Loucy (cell line): ENCODE results near the gene SGO1.

Experiments used
- H2AFZ ChIP-seq: fragments of 200-600 bp; sonication (generic); 2 replicates; pipeline ENCODE4 v1.6.0; 2016; ENCODE audit warnings: antibody characterized with exemption, mild to moderate bottlenecking, low read length, moderate library complexity
- H3F3A ChIP-seq: fragments of 200-600 bp; 2 replicates; pipeline ENCODE4 v1.6.0; 2016; ENCODE audit warnings: antibody characterized with exemption, low read depth, mild to moderate bottlenecking
- H3K27me3 ChIP-seq: fragments of 200-600 bp; sonication (generic); 2 replicates; pipeline ENCODE4 v1.6.1; 2014; ENCODE audit warnings: low read length, mild to moderate bottlenecking; ENCODE audit not compliant: insufficient read depth, poor library complexity, severe bottlenecking
- H3K36me3 ChIP-seq: fragments of 200-600 bp; sonication (generic); 2 replicates; pipeline ENCODE4 v1.6.1; 2016; ENCODE audit warnings: low read length; ENCODE audit not compliant: insufficient read depth
- H3K4me1 ChIP-seq: fragments of 200-600 bp; sonication (generic); 2 replicates; pipeline ENCODE4 v1.5.1; 2014; ENCODE audit warnings: low read length, mild to moderate bottlenecking; ENCODE audit not compliant: insufficient read depth, poor library complexity, severe bottlenecking
- H3K4me2 ChIP-seq: fragments of 200-600 bp; sonication (generic); 2 replicates; pipeline ENCODE4 v1.6.0; 2014; ENCODE audit warnings: antibody characterized with exemption, low read length, low read depth, mild to moderate bottlenecking; ENCODE audit not compliant: poor library complexity, severe bottlenecking
- H3K4me3 ChIP-seq: fragments of 200-600 bp; sonication (generic); 2 replicates; pipeline ENCODE4 v1.5.1; 2014; ENCODE audit warnings: low read length, mild to moderate bottlenecking, mixed read lengths; ENCODE audit not compliant: poor library complexity, severe bottlenecking
- H3K79me2 ChIP-seq: fragments of 200-600 bp; sonication (generic); 2 replicates; pipeline ENCODE4 v1.6.1; 2014; ENCODE audit warnings: low read length; ENCODE audit not compliant: insufficient read depth
- H3K9ac ChIP-seq: fragments of 200-600 bp; sonication (generic); 2 replicates; pipeline ENCODE4 v1.6.0; 2014; ENCODE audit warnings: mild to moderate bottlenecking, low read depth, low read length, moderate library complexity; ENCODE audit not compliant: poor library complexity, severe bottlenecking
- H3K9me2 ChIP-seq: fragments of 200-600 bp; sonication (generic); replicated peaks from 2 replicates; pipeline ENCODE4 v1.6.1; 2016; ENCODE audit warnings: low read depth, low read length, mixed read lengths
- H3K9me3 ChIP-seq: fragments of 200-600 bp; sonication (generic); 2 replicates; pipeline ENCODE4 v1.6.1; 2014; ENCODE audit warnings: mild to moderate bottlenecking, antibody characterized with exemption, low read length, low read depth; ENCODE audit not compliant: insufficient read depth
- H4K20me1 ChIP-seq: fragments of 200-600 bp; sonication (generic); 2 replicates; pipeline ENCODE4 v1.6.0; 2014; ENCODE audit warnings: antibody characterized with exemption, low read length, mild to moderate bottlenecking; ENCODE audit not compliant: insufficient read depth, poor library complexity, severe bottlenecking
- CTCF ChIP-seq: fragments of 200-600 bp; sonication (generic); conservative IDR thresholded peaks from 2 replicates; pipeline ENCODE4 v1.5.1; 2014; ENCODE audit warnings: mild to moderate bottlenecking, antibody characterized with exemption, low read length
- EZH2phosphoT487 ChIP-seq: fragments of 200-600 bp; IDR thresholded peaks from 2 replicates; pipeline ENCODE4 v1.6.1; 2018; ENCODE audit warnings: antibody characterized with exemption, mild to moderate bottlenecking, moderate library complexity, borderline replicate concordance

SGO1 gene

GRCh38 chr3:20143519-20143918 is 42.5 kb downstream of the SGO1 start:
- Histone ChIP-seq H3K9ac (no peak overlapping the region), H2AFZ (no peak overlapping the region), H3F3A (no peaks in the 10 kb centered on the region), H3K27me3 (no peaks in the 10 kb centered on the region), H3K4me3 (no peak overlapping the region), H3K4me1 (no peaks in the 10 kb centered on the region), H3K4me2 (no peak overlapping the region), H3K9me2 (no peaks in the 10 kb centered on the region), H3K79me2 (no peaks in the 10 kb centered on the region), H4K20me1 (no peaks in the 10 kb centered on the region), H3K36me3 (no peaks in the 10 kb centered on the region; the same call in 1 of the 2 replicates), H3K9me3 (no peaks in the 10 kb centered on the region)
- TF ChIP-seq EZH2phosphoT487 (no peak), CTCF (no peak)

GRCh38 chr3:20142517-20142916 is 43.5 kb downstream of the SGO1 start:
- no peak overlapping the region for H3K4me2 ChIP-seq
- H3K79me2 ChIP-seq, result no peaks in the 10 kb centered on the region
- H3K9me3 ChIP-seq, result no peaks in the 10 kb centered on the region
- no peak for TF ChIP-seq EZH2phosphoT487
- no peak for TF ChIP-seq CTCF
- no peak overlapping the region for H2AFZ ChIP-seq
- H3K9me2 ChIP-seq, result no peaks in the 10 kb centered on the region
- H3F3A ChIP-seq, result no peaks in the 10 kb centered on the region
- H4K20me1 ChIP-seq, result no peaks in the 10 kb centered on the region
- H3K4me1 ChIP-seq, result no peaks in the 10 kb centered on the region
- H3K4me3 ChIP-seq, result no peak overlapping the region
- no peaks in the 10 kb centered on the region for H3K27me3 ChIP-seq
- no peaks in the 10 kb centered on the region; the same call in 1 of the 2 replicates for H3K36me3 ChIP-seq
- no peak overlapping the region for H3K9ac ChIP-seq

GRCh38 chr3:20141851-20142250 is 44.2 kb downstream of the SGO1 start:
- H3K27me3 ChIP-seq, result no peaks in the 10 kb centered on the region
- TF ChIP-seq EZH2phosphoT487 (no peak), CTCF (no peak)
- no peaks in the 10 kb centered on the region for H3K79me2 ChIP-seq
- no peaks in the 10 kb centered on the region for H3K9me3 ChIP-seq
- H3K9me2 ChIP-seq, result no peaks in the 10 kb centered on the region
- no peaks in the 10 kb centered on the region for H3K4me1 ChIP-seq
- no peak overlapping the region for H2AFZ ChIP-seq
- no peaks in the 10 kb centered on the region for H4K20me1 ChIP-seq
- H3K4me2 ChIP-seq, result no peak overlapping the region
- H3F3A ChIP-seq, result no peaks in the 10 kb centered on the region
- H3K4me3 ChIP-seq, result no peak overlapping the region
- H3K36me3 ChIP-seq, result no peaks in the 10 kb centered on the region; the same call in 1 of the 2 replicates
- no peak overlapping the region for H3K9ac ChIP-seq
